DND-41 (cell line): Measurements from ENCODE around the gene RTCB.

Experiments used
- ATAC-seq: fragments of 200-7000 bp; cut with Tn5 transposase; 3 replicates; pipeline ENCODE4 v1.9.1; 2021; ENCODE audit warnings: low read depth; ENCODE audit not compliant: insufficient read depth
- DNase-seq: peaks from one replicate; pipeline ENCODE4 v3.0.0-alpha.2; 2020
- H2AFZ ChIP-seq: 2 replicates; pipeline ENCODE4 v1.6.0; 2012; ENCODE audit warnings: low read depth, low read length
- H3K27ac ChIP-seq: 2 replicates; pipeline ENCODE4 v1.5.1; 2012; ENCODE audit warnings: low read length, inconsistent platforms
- H3K27me3 ChIP-seq: fragments of 200-600 bp; sonication (generic); 2 replicates; pipeline ENCODE4 v1.6.0; 2012; ENCODE audit warnings: low read length, mild to moderate bottlenecking, inconsistent platforms; ENCODE audit not compliant: insufficient read depth, poor library complexity
- H3K36me3 ChIP-seq: 2 replicates; pipeline ENCODE4 v1.5.1; 2012; ENCODE audit warnings: low read length, inconsistent platforms; ENCODE audit not compliant: insufficient read depth
- H3K4me1 ChIP-seq: 2 replicates; pipeline ENCODE4 v1.5.1; 2012; ENCODE audit warnings: mild to moderate bottlenecking, low read length; ENCODE audit not compliant: insufficient read depth
- H3K4me2 ChIP-seq: 2 replicates; pipeline ENCODE4 v1.6.0; 2012; ENCODE audit warnings: mild to moderate bottlenecking, moderate library complexity, low read length, inconsistent platforms; ENCODE audit not compliant: insufficient read depth
- H3K4me3 ChIP-seq, 2 experiments: fragments of 200-600 bp in 1 of 2; shearing (Covaris generic) in 1 of 2; 2 replicates each; pipeline ENCODE4 v1.5.1; 2012 to 2016; ENCODE audit warnings: inconsistent platforms in 2 of 2, low read length in 2 of 2, mild to moderate bottlenecking in 2 of 2, low read depth in 1 of 2, moderate library complexity in 1 of 2
- H3K79me2 ChIP-seq: 2 replicates; pipeline ENCODE4 v1.6.0; 2012; ENCODE audit warnings: low read length, inconsistent platforms; ENCODE audit not compliant: insufficient read depth
- H3K9ac ChIP-seq: 2 replicates; pipeline ENCODE4 v1.6.0; 2012; ENCODE audit warnings: low read depth, mild to moderate bottlenecking, inconsistent platforms, low read length, moderate library complexity
- H3K9me3 ChIP-seq: 2 replicates; pipeline ENCODE4 v1.5.1; 2012; ENCODE audit warnings: low read length, moderate library complexity, mild to moderate bottlenecking, inconsistent platforms; ENCODE audit not compliant: insufficient read depth, severe bottlenecking
- H4K20me1 ChIP-seq: 2 replicates; pipeline ENCODE4 v1.6.0; 2012; ENCODE audit warnings: low read length; ENCODE audit not compliant: insufficient read depth
- CTCF ChIP-seq: IDR thresholded peaks from 2 replicates; pipeline ENCODE4 v1.5.1; 2012; ENCODE audit warnings: borderline replicate concordance, low read length, moderate library complexity, mild to moderate bottlenecking; ENCODE audit not compliant: poor library complexity, severe bottlenecking; ENCODE audit errors: extremely low read depth
- EZH2 ChIP-seq: IDR thresholded peaks from 3 replicates; pipeline ENCODE4 v1.6.1; 2012; ENCODE audit warnings: borderline replicate concordance, low read depth, mild to moderate bottlenecking, moderate library complexity, low read length, inconsistent platforms; ENCODE audit not compliant: severe bottlenecking

The RTCB gene

DNA sequence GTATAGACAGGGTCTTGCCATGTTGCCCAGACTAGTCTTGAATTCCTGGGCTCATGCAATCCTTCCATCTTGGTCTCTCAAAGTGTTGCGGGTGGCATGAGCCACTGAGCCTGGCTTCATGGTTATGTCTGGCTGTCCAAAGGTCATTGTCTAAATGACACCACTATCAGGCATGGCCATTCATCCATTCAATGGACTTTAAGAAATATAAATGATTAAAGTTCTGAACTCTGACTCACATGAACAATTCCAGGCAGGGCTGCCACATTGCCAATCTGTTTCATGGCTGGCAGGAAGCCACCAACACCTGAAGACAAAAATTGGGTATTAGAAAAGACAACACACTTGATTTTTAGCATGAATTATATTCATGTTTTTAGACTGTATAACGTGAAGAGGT, 4.1 kb downstream of the RTCB start:
- Histone ChIP-seq H2AFZ (no peak overlapping the region), H3K4me3 (no peak overlapping the region), H3K79me2 (peaks cover 40% of the 10 kb centered on the region), H3K4me1 (peaks cover 32% of the 10 kb centered on the region), H4K20me1 (peaks cover 7% of the 10 kb centered on the region; the same call in 1 of the 2 replicates), H3K9ac (no peak overlapping the region), H3K27me3 (no peaks in the 10 kb centered on the region), H3K9me3 (no peaks in the 10 kb centered on the region), H3K36me3 (peaks cover 58% of the 10 kb centered on the region), H3K4me2 (no peak overlapping the region), H3K27ac (no peak overlapping the region)
- TF ChIP-seq CTCF = no peak
- TF ChIP-seq EZH2 = no peak
- ATAC-seq (no peak), DNase-seq (no peak)

- H2AFZ ChIP-seq = no peak overlapping the region
- H3K4me1 ChIP-seq = peaks cover 26% of the 10 kb centered on the region
- H3K9me3 ChIP-seq = no peaks in the 10 kb centered on the region
- H3K4me2 ChIP-seq = no peak overlapping the region
- H4K20me1 ChIP-seq = peaks cover 7% of the 10 kb centered on the region; the same call in 1 of the 2 replicates
- peaks cover 40% of the 10 kb centered on the region for H3K79me2 ChIP-seq
- TF ChIP-seq CTCF = no peak
- no peak for TF ChIP-seq EZH2
- H3K36me3 ChIP-seq = peaks cover 63% of the 10 kb centered on the region
- no peak overlapping the region for H3K27ac ChIP-seq
- DNase-seq (no peak), ATAC-seq (no peak)
- H3K9ac ChIP-seq = no peak overlapping the region
- no peaks in the 10 kb centered on the region for H3K27me3 ChIP-seq
- no peak overlapping the region for H3K4me3 ChIP-seq
These were observed 4.7 kb downstream of the RTCB start for GRCh38 chr22:32407312-32407711.

- Histone ChIP-seq H3K4me3 (no peak overlapping the region), H3K9me3 (no peaks in the 10 kb centered on the region), H3K79me2 (peaks cover 11% of the 10 kb centered on the region), H3K27ac (no peak overlapping the region), H3K4me1 (no peaks in the 10 kb centered on the region), H3K27me3 (no peaks in the 10 kb centered on the region), H4K20me1 (peaks cover 4% of the 10 kb centered on the region; the same call in 1 of the 2 replicates), H2AFZ (no peak overlapping the region), H3K4me2 (no peak overlapping the region), H3K9ac (no peak overlapping the region), H3K36me3 (peaks cover 90% of the 10 kb centered on the region)
- DNase-seq = no peak
- no peak for ATAC-seq
- TF ChIP-seq CTCF = no peak
- no peak for TF ChIP-seq EZH2
These were observed 8.0 kb downstream of the RTCB start for GRCh38 chr22:32404021-32404420.

DNA sequence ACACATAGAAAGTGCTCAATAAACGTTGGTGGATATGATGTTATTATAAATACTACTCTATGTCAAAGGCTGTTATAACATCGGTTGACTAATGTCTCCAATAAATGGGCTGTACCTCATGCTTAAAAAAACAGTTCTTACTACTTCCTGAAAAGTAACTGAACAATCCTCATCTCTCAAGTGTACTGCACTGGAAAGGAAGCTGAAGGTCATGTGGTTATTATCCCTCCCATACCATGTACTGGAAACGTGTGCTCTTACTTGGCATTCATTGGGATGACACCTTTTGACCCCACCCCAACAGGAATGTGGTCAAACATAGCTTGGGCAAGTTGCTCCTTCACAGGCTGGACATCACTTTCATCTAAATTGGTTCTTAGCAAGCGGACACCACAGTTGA, 10.6 kb downstream of the RTCB start:
- H3K27ac ChIP-seq = no peak overlapping the region
- no peak overlapping the region for H3K4me2 ChIP-seq
- no peak overlapping the region for H3K4me3 ChIP-seq
- TF ChIP-seq CTCF = no peak
- no peak for TF ChIP-seq EZH2
- no peaks in the 10 kb centered on the region for H3K4me1 ChIP-seq
- no peaks in the 10 kb centered on the region for H3K79me2 ChIP-seq
- DNase-seq (no peak), ATAC-seq (no peak)
- H3K27me3 ChIP-seq = no peaks in the 10 kb centered on the region
- no peaks in the 10 kb centered on the region for H3K9me3 ChIP-seq
- peaks cover 90% of the 10 kb centered on the region for H3K36me3 ChIP-seq
- no peak overlapping the region for H2AFZ ChIP-seq
- no peaks in the 10 kb centered on the region for H4K20me1 ChIP-seq
- no peak overlapping the region for H3K9ac ChIP-seq
